ENCODE data around the gene DAB1.

DAB1 gene

DNA sequence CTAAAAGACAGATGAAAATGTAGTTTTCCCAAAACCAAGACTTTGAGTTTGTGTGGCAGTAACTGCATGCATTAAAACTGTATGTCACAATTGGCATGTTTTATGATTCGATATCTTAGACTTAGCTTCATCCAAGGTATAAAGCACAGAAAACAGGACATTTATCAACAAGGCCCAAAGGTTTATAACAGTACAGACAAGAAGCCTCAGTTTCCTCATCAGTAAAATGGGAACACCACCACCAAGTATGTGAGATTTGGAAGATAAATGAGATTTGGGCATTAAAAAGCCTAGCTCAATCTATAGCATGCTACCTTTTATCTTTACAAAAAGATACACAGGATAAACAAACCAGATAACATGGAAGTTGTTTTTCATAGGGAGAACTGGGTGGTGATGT is 128.5 kb downstream of the DAB1 start:
- in situ Hi-C loops (cut with HindIII; ENCODE audit: low sequenced_read_pairs): no loop called here
- no peak for DNase-seq (ENCODE audit: low read depth)

DNA sequence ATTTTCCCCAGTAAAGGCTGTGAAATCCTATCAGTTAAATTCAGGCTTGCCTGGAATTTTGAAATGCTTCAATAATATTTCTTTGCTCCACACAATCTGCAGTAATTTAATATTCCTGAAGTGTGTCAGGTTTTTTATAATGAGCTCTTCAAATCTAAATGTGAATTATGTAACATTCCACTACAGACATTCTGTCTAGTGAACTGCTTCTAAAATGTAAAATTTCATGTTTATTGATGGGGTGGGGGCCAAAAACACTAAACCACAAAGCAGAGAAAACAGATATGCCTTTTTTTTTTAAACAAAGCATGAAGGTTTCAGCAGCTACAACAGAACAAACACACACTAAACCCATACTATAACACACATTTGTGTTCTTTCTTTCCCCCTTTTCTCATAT is 129.7 kb downstream of the DAB1 start:
- in situ Hi-C loops (cut with HindIII; ENCODE audit: low sequenced_read_pairs): no loop called here
- DNase-seq (ENCODE audit: low read depth): no peak
- no peak overlapping the region for H3K4me3 ChIP-seq (ENCODE audit: low read depth, low read length)
- TF ChIP-seq, protein P1, sequence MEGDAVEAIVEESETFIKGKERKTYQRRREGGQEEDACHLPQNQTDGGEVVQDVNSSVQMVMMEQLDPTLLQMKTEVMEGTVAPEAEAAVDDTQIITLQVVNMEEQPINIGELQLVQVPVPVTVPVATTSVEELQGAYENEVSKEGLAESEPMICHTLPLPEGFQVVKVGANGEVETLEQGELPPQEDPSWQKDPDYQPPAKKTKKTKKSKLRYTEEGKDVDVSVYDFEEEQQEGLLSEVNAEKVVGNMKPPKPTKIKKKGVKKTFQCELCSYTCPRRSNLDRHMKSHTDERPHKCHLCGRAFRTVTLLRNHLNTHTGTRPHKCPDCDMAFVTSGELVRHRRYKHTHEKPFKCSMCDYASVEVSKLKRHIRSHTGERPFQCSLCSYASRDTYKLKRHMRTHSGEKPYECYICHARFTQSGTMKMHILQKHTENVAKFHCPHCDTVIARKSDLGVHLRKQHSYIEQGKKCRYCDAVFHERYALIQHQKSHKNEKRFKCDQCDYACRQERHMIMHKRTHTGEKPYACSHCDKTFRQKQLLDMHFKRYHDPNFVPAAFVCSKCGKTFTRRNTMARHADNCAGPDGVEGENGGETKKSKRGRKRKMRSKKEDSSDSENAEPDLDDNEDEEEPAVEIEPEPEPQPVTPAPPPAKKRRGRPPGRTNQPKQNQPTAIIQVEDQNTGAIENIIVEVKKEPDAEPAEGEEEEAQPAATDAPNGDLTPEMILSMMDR (IDR thresholded peaks at IDR 0.05; ENCODE audit: low read depth, low read length, missing control alignments): no peak

More for the DNA sequence above, 128.5 kb downstream of the DAB1 start:
- no peak overlapping the region for H3K4me3 ChIP-seq (ENCODE audit: low read depth, low read length)
- TF ChIP-seq, protein P1 (IDR thresholded peaks at IDR 0.05; ENCODE audit: low read depth, low read length, missing control alignments): no peak

DNA sequence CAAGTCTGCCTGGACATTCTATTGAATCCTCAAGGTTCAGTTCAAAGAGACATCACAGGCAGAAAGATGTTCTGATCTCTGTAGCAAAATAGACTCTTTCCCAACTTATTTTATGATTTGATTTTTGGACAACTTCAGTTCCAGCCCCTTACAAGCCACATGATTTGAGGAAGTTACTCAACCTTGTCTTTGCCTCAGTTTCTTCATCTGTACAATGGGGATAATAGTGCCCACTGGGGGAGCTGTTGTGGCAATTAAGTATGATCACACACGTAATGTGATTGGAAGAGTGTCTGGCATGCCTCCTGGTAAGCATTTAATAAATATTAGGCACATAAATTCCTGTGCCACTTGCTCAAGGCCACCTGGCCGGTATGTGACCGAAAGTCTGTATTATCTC is 130.6 kb downstream of the DAB1 start:
- H3K4me3 ChIP-seq (ENCODE audit: low read depth, low read length): no peak overlapping the region
- no peak for DNase-seq (ENCODE audit: low read depth)
- in situ Hi-C loops (cut with HindIII; ENCODE audit: low sequenced_read_pairs): no loop called here
- TF ChIP-seq, protein P1 (IDR thresholded peaks at IDR 0.05; ENCODE audit: low read depth, low read length, missing control alignments): no peak

DNA sequence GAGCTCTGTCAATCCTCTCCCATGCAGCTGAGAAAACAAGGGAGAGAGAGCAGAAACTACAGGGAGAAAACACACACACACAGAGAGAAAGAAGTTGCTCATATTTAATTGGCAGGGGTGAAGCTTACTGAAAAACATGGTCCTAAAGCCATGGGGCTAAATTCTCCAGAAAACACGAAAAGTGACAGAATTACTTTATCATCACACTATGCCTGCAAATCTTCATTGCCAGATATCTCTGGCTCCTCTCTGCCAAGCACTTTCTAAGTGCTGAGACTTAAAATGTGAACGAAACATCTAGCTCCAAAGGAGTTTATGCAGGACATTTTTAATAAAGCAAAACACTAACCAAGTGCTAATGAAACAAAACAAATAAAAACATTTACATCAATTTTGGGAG is 134.1 kb downstream of the DAB1 start:
- in situ Hi-C loops (cut with HindIII; ENCODE audit: low sequenced_read_pairs): no loop called here
- DNase-seq (ENCODE audit: low read depth): no peak
- no peak overlapping the region for H3K4me3 ChIP-seq (ENCODE audit: low read depth, low read length)
- TF ChIP-seq, protein P1 (IDR thresholded peaks at IDR 0.05; ENCODE audit: low read depth, low read length, missing control alignments): no peak

DNA sequence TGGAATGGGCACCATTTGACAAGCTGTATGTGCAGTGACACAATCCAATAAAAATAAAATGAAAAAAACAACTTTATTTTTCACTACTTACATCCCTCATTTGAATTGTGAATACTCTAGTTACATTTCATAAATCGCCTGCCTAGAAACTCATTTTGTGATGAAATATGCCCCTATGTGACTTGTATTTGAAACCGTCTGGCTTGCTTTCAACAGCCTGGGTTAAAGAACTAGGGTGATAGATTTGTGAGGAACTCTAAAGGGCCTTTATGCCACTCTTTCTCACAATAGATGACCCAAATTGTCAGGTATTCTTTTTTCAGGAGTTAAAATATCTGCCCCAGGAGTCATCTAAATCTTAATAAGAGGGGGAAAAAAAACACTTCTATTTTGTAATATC is 137.9 kb downstream of the DAB1 start:
- TF ChIP-seq, protein P1 (IDR thresholded peaks at IDR 0.05; ENCODE audit: low read depth, low read length, missing control alignments): no peak
- in situ Hi-C loops (cut with HindIII; ENCODE audit: low sequenced_read_pairs): no loop called here
- no peak for DNase-seq (ENCODE audit: low read depth)

DNA sequence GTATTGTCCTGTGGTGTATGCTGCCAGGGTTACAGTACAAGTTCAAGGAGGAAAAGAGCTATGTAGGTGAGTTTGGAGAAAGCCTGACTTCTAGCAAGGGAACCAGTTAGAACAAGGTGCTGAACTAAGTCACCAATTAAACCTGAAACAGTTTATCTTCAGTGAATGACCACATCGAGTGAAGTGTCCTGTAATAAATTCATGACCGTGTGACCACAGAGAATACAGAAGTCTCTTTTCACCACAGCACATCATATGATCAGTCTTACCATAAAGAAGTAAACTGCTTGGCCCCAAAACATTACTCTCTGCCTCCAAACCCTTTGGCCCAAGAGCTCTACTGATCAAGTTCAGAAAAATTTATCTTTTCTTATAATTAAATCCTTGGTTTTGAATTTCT is 141.4 kb downstream of the DAB1 start:
- H3K4me3 ChIP-seq (ENCODE audit: low read depth, low read length): no peak overlapping the region
- TF ChIP-seq, protein P1 (IDR thresholded peaks at IDR 0.05; ENCODE audit: low read depth, low read length, missing control alignments): no peak
- DNase-seq (ENCODE audit: low read depth): no peak
- in situ Hi-C loops (cut with HindIII; ENCODE audit: low sequenced_read_pairs): no loop called here

More for the DNA sequence above, 137.9 kb downstream of the DAB1 start:
- H3K4me3 ChIP-seq (ENCODE audit: low read depth, low read length): no peak overlapping the region

DNA sequence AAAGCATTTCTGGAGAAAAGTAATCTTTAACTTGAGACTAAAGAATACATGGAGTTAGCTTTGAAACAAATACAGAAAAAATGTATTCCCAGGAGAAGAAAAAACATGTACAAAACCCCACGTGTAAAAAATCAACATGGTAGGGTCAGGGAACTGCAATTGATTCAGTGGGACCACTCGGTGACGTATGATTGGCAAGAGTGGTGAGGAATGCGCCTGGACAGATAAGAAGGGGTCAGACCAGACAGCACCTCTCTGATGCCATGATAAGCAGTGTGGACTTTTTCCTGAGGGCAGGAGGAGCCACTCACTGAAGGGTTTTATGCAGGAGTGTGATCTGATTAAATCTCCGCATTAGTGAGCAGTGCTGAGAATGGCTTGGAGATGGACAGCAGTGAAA is 142.5 kb downstream of the DAB1 start:
- no peak for DNase-seq (ENCODE audit: low read depth)
- in situ Hi-C loops (cut with HindIII; ENCODE audit: low sequenced_read_pairs): no loop called here
- no peak overlapping the region for H3K4me3 ChIP-seq (ENCODE audit: low read depth, low read length)
- TF ChIP-seq, protein P1 (IDR thresholded peaks at IDR 0.05; ENCODE audit: low read depth, low read length, missing control alignments): no peak
